ENCODE results near the gene ESR1.

DNA sequence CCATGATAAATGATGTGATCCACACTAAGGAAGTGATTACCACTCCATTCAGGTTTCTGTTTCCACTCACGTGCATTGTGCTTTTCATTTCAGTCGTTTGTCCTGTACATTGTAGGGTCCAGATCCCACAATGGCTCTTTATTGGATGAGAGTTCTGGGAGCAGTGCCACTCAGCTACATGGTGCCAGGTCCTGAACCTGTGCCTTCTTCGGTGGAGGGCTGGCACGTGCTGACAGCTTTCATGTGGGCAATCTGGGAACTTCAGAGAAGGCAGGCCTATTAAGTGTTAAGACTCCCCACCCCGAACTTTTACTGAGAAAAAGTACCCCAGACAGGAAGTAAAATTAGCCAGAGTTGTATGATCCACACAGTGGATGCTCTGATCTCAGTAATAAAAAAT lies 255.0 kb downstream of the ESR1 start:
- TF ChIP-seq TP53 (CRISPR knock-in tag; IDR thresholded peaks at IDR 0.05) (no peak), CTCF (IDR thresholded peaks at IDR 0.05) (no peak), SMAD3 (CRISPR knock-in tag; IDR thresholded peaks at IDR 0.05; ENCODE audit: borderline replicate concordance) (no peak), ATF2 (CRISPR knock-in tag; IDR thresholded peaks at IDR 0.05; ENCODE audit: borderline replicate concordance, low read depth) (no peak), MAX (CRISPR knock-in tag; IDR thresholded peaks at IDR 0.05) (no peak), ESRRA (CRISPR knock-in tag; IDR thresholded peaks at IDR 0.05; ENCODE audit: borderline replicate concordance) (no peak), PRDM15 (CRISPR knock-in tag; IDR thresholded peaks at IDR 0.05) (no peak), RELA (CRISPR knock-in tag; IDR thresholded peaks at IDR 0.05; ENCODE audit: borderline replicate concordance) (no peak), CREB1 (CRISPR knock-in tag; IDR thresholded peaks at IDR 0.05) (no peak)
